Esophagus muscularis mucosa (tissue), 4 donors: ENCODE measurements around the gene MYO7B. TPM values are rescaled to one million over a fixed set of nuclear protein-coding genes. Genes with fewer than 3 reads are reported as not detected.

Experiments
- DNase-seq: peaks from one replicate; pipeline ENCODE4 v3.0.0-alpha.2; 2017; ENCODE audit errors: extremely low spot score
- H3K27ac ChIP-seq, 4 donors: fragments of 200-600 bp; sonication (generic); replicated peaks in 1 of 4; 1 replicate in 3 of 4; 2 replicates in 1 of 4; pipeline ENCODE4 v1.5.1; 2016 to 2019; ENCODE audit warnings: mild to moderate bottlenecking in 1 of 4
- H3K27me3 ChIP-seq, 4 donors: fragments of 200-600 bp; sonication (generic); one replicate each; pipeline versions ENCODE4 v1.5.1 to v1.6.0; 2016 to 2019
- H3K36me3 ChIP-seq, 4 donors: fragments of 200-600 bp; sonication (generic); one replicate each; pipeline ENCODE4 v1.5.1; 2016 to 2019
- H3K4me1 ChIP-seq, 4 donors: fragments of 200-600 bp; sonication (generic); one replicate each; pipeline ENCODE4 v1.5.1; 2016 to 2019
- H3K4me3 ChIP-seq, 4 donors: fragments of 200-600 bp; sonication (generic); 1 replicate in 2 of 4; 2 replicates in 2 of 4; pipeline ENCODE4 v1.5.1; 2016 to 2019; ENCODE audit warnings: mild to moderate bottlenecking in 4 of 4, moderate library complexity in 1 of 4
- H3K9me3 ChIP-seq, 4 donors: fragments of 200-600 bp; sonication (generic); 1 replicate in 3 of 4; 2 replicates in 1 of 4; pipeline ENCODE4 v1.5.1; 2016 to 2019
- EP300 ChIP-seq: sonication (generic); formaldehyde crosslinking; IDR thresholded peaks from one replicate; pipeline ENCODE4 v1.6.1; 2017; ENCODE audit warnings: antibody characterized with exemption
- POLR2A ChIP-seq: fragments of 450-650 bp; IDR thresholded peaks from one replicate; pipeline ENCODE4 v1.6.1; 2017; ENCODE audit warnings: antibody characterized with exemption, moderate library complexity, mild to moderate bottlenecking, low read depth
- POLR2AphosphoS5 ChIP-seq, 2 donors: sonication (generic); formaldehyde crosslinking; IDR thresholded peaks; one replicate each; pipeline ENCODE4 v1.6.1; 2017; ENCODE audit warnings: antibody characterized with exemption in 2 of 2
- WGBS: methylation state at CpG from one replicate; pipeline ENCODE4 v1.1.5; 2018; 5-methylcytosine and 5-hydroxymethylcytosine counted together
- intact Hi-C: fragments of 100-400 bp; cut with DNase I; formaldehyde crosslinking; loops from one replicate; pipeline ENCODE4 v1.15.1; 2023
- total RNA-seq, 4 donors: library from RNA; depleted of rRNA; stranded (reverse); fragments of >200 nt; gene quantifications; one replicate each; pipeline versions ENCODE4 v1.1.0 to v1.2.1, GENCODE V29; 2016
- TF ChIP-seq, protein P1 (sequence below), 3 experiments: fragments of 200-600 bp in 2 of 3; fragments of 450-650 bp in 1 of 3; sonication (generic) in 2 of 3; IDR thresholded peaks; one replicate each; pipeline ENCODE4 v1.5.1; 2017 to 2019; ENCODE audit warnings: antibody characterized with exemption in 3 of 3, mild to moderate bottlenecking in 2 of 3, moderate library complexity in 1 of 3

Gene MYO7B
- total RNA-seq, 4 donors from 2014 or later: 0.19 to 0.98 (median 0.33) TPM; not detected in 1

DNA sequence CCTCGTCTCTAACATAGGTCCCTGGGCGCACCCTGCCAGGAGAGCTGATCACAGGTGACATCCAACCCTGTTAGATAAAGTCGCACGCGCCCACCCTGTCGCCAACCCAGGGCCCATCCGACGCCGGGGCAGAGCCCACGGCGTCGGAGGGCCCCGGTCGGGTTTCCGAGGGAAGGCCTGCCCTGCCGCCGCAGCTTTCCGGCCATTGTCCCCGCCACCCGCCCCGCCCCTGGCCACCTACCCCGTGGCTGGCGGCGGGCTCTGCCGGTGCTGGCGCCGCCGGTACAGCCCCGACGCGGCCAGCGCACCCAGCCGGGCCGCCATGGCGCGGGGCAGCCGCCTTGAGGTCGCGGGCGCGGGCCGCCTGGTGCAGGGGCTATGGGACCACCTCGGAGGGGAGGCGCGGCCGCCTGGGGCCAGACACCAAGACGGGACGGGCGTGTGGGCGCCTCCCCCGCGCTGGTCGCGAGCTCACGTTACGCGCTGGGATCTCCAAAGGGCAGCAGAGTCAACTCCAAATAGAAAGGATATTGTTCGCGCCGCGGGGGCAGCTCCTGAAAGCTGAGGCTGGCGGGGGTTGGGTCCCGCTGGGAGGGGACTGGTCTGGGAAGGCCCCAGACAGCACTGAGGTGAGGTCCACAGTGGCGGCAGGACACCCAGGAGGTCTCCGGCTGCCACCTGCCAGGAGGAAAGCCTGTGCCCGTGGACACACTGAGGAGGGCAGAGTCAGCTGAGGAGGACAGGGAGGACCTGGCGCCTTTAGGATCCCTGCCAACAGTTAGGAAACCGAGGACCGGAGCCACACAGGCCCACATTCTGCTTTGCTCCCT is 128.8 kb downstream of the MYO7B start:
- no peaks in the 10 kb centered on the region for H3K9me3 ChIP-seq
- DNase-seq: no peak
- WGBS: 15% methylated on average over 11 of the region's 69 CpGs
- peak overlapping the region; percentile 81 to 93 (median 88) for H3K27ac ChIP-seq
- peaks cover 0 to 10% (median 3%) of the 10 kb centered on the region in 4 donors for H3K36me3 ChIP-seq
- TF ChIP-seq POLR2A (no peak), EP300 (no peak), POLR2AphosphoS5 (IDR thresholded peaks at IDR 0.05) (no peak)
- TF ChIP-seq, protein P1, sequence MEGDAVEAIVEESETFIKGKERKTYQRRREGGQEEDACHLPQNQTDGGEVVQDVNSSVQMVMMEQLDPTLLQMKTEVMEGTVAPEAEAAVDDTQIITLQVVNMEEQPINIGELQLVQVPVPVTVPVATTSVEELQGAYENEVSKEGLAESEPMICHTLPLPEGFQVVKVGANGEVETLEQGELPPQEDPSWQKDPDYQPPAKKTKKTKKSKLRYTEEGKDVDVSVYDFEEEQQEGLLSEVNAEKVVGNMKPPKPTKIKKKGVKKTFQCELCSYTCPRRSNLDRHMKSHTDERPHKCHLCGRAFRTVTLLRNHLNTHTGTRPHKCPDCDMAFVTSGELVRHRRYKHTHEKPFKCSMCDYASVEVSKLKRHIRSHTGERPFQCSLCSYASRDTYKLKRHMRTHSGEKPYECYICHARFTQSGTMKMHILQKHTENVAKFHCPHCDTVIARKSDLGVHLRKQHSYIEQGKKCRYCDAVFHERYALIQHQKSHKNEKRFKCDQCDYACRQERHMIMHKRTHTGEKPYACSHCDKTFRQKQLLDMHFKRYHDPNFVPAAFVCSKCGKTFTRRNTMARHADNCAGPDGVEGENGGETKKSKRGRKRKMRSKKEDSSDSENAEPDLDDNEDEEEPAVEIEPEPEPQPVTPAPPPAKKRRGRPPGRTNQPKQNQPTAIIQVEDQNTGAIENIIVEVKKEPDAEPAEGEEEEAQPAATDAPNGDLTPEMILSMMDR (IDR thresholded peaks at IDR 0.05): no peak
- H3K4me1 ChIP-seq: peaks cover 88 to 100% (median 92%) of the 10 kb centered on the region in 4 donors
- H3K4me3 ChIP-seq: peak overlapping the region; percentile 49 to 60 (median 52)
- intact Hi-C loops: no loop called here
- no peaks in the 10 kb centered on the region for H3K27me3 ChIP-seq

DNA sequence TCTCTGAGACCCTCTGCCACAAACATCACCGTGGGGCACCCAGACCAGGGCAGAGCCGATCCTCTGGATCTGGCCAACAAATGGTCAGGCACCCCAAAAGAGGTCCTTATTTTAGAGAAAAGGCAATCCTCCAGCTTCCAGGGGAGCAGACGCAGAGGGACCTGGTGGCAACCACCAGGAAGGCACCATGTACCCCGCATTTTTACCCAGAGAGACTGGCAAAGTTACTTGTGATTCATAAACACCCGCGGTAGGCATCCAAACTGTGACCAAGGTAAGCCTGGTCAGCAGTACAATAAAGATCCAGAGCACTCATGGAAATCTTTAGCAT is 129.4 kb downstream of the MYO7B start:
- TF ChIP-seq POLR2AphosphoS5 (IDR thresholded peaks at IDR 0.05) (no peak), EP300 (no peak), POLR2A (no peak)
- TF ChIP-seq, protein P1 (IDR thresholded peaks at IDR 0.05): no peak
- DNase-seq: no peak
- H3K36me3 ChIP-seq: peaks cover 0 to 10% (median 3%) of the 10 kb centered on the region in 4 donors
- H3K9me3 ChIP-seq: no peaks in the 10 kb centered on the region
- intact Hi-C loops: no loop called here
- peaks cover 84 to 100% (median 91%) of the 10 kb centered on the region in 4 donors for H3K4me1 ChIP-seq
- peak overlapping the region; percentile 81 to 93 (median 88) for H3K27ac ChIP-seq
- no peaks in the 10 kb centered on the region for H3K27me3 ChIP-seq
- peak overlapping the region; percentile 49 to 60 (median 52) for H3K4me3 ChIP-seq
- 66% methylated on average over 4 of the region's 6 CpGs for WGBS

DNA sequence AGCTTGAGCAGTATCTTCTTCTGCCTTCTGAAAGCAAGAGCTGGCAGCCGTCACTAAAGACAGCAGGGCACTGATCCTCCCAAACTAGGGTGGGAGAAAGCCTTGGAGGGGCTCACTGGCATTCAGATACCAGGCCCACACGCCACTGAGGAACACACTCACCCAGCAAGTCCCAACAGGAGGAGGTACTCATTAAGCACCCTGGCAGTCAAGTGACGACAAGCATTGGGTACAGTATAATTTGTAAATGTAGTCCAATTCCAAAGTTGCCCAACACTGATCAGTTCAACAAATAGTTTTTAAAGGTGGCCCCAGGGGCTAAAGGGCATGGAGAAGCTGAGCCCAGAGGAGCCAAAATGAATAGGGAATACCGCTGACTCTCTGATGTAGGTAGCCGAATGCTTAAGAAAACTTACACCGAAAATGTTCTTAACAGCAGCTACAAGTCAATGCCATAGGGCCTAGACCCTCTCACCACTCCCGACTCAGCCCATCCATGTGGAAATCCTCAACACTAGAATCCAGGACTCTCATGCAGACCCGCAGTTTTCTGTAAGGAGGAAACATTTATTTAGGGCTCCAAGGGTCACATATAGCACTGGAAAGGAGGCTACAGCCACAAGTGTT is 129.9 kb downstream of the MYO7B start:
- no peaks in the 10 kb centered on the region for H3K9me3 ChIP-seq
- no peaks in the 10 kb centered on the region for H3K27me3 ChIP-seq
- DNase-seq: no peak
- peak overlapping the region; percentile 49 to 60 (median 52) for H3K4me3 ChIP-seq
- 70% methylated on average over 7 of the region's 8 CpGs for WGBS
- peaks cover 0 to 7% (median 1%) of the 10 kb centered on the region in 4 donors for H3K36me3 ChIP-seq
- intact Hi-C loops: no loop called here
- peak overlapping the region; percentile 81 to 93 (median 88) for H3K27ac ChIP-seq
- H3K4me1 ChIP-seq: peaks cover 80 to 100% (median 91%) of the 10 kb centered on the region in 4 donors
- TF ChIP-seq, protein P1 (IDR thresholded peaks at IDR 0.05): no peak
- TF ChIP-seq EP300 (no peak), POLR2A (no peak), POLR2AphosphoS5 (IDR thresholded peaks at IDR 0.05) (no peak)

DNA sequence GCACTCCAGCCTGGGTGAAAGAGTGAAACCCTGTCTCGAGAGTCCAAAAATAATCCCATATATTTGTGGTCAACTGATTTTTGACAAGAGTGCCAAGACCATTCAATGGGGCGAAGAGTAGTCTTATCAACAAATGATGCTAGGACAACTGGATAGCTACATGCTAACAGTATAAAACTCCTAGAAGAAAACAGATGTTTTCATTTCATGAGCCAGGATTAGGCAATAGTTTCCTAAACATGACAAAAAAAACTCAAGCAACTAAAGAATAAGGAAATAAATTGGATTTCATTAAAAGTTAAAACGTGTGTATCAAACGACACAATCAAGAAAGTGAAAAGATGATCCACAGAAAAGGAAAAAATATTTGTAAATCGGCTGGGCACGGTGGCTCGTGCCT is 133.6 kb downstream of the MYO7B start:
- peak overlapping the region in 1 of 4 donors; percentile 8 for H3K4me3 ChIP-seq
- H3K9me3 ChIP-seq: no peaks in the 10 kb centered on the region
- no peak for DNase-seq
- H3K36me3 ChIP-seq: peaks cover 0 to 20% (median 0%) of the 10 kb centered on the region in 4 donors
- peak overlapping the region; percentile 56 to 98 (median 84) for H3K27ac ChIP-seq
- TF ChIP-seq EP300: no peak
- no peak for TF ChIP-seq POLR2A
- TF ChIP-seq POLR2AphosphoS5 (IDR thresholded peaks at IDR 0.05): no peak
- TF ChIP-seq, protein P1 (IDR thresholded peaks at IDR 0.05): no peak
- no peaks in the 10 kb centered on the region for H3K27me3 ChIP-seq
- H3K4me1 ChIP-seq: peaks cover 67 to 100% (median 91%) of the 10 kb centered on the region in 4 donors
- intact Hi-C loops: no loop called here
- WGBS: 37% methylated on average over 7 of the region's 7 CpGs
